Muscle layer of colon (tissue), 2 donors: ENCODE measurements around the gene EIF4G3.
A peak's percentile ranks its signal among the peaks of the same experiment; 100 is the strongest.
"Not testable (repeated sequence)": the region's sequence is repeated elsewhere in the genome, so short reads cannot be mapped to it uniquely, and the experiment has no call there.

Experiments
- H3K27ac ChIP-seq: one replicate; pipeline ENCODE4 v1.7.0; 2013; ENCODE audit warnings: low read depth, mild to moderate bottlenecking, low read length, moderate library complexity
- H3K27me3 ChIP-seq, 2 donors: one replicate each; pipeline ENCODE4 v1.7.0; 2013; ENCODE audit warnings: low read length in 2 of 2, mild to moderate bottlenecking in 2 of 2; ENCODE audit not compliant: insufficient read depth in 2 of 2, control insufficient read depth in 1 of 2
- H3K36me3 ChIP-seq: one replicate; pipeline ENCODE4 v1.7.0; 2013; ENCODE audit warnings: mild to moderate bottlenecking, low read length; ENCODE audit not compliant: insufficient read depth
- H3K4me1 ChIP-seq: one replicate; pipeline ENCODE4 v1.7.0; 2013; ENCODE audit warnings: mild to moderate bottlenecking, low read length; ENCODE audit not compliant: insufficient read depth
- H3K4me3 ChIP-seq, 2 donors: one replicate each; pipeline ENCODE4 v1.7.0; 2013; ENCODE audit warnings: low read length in 2 of 2, low read depth in 1 of 2, mild to moderate bottlenecking in 1 of 2, moderate library complexity in 1 of 2
- H3K9ac ChIP-seq: one replicate; pipeline ENCODE4 v1.7.0; 2013; ENCODE audit warnings: low read length
- H3K9me3 ChIP-seq: one replicate; pipeline ENCODE4 v1.7.0; 2013; ENCODE audit warnings: mild to moderate bottlenecking, low read length
- donor health status: abdominal sarcoma.
- donor health status: Adenocarcinoma of cecum.

EIF4G3 gene, protein sequence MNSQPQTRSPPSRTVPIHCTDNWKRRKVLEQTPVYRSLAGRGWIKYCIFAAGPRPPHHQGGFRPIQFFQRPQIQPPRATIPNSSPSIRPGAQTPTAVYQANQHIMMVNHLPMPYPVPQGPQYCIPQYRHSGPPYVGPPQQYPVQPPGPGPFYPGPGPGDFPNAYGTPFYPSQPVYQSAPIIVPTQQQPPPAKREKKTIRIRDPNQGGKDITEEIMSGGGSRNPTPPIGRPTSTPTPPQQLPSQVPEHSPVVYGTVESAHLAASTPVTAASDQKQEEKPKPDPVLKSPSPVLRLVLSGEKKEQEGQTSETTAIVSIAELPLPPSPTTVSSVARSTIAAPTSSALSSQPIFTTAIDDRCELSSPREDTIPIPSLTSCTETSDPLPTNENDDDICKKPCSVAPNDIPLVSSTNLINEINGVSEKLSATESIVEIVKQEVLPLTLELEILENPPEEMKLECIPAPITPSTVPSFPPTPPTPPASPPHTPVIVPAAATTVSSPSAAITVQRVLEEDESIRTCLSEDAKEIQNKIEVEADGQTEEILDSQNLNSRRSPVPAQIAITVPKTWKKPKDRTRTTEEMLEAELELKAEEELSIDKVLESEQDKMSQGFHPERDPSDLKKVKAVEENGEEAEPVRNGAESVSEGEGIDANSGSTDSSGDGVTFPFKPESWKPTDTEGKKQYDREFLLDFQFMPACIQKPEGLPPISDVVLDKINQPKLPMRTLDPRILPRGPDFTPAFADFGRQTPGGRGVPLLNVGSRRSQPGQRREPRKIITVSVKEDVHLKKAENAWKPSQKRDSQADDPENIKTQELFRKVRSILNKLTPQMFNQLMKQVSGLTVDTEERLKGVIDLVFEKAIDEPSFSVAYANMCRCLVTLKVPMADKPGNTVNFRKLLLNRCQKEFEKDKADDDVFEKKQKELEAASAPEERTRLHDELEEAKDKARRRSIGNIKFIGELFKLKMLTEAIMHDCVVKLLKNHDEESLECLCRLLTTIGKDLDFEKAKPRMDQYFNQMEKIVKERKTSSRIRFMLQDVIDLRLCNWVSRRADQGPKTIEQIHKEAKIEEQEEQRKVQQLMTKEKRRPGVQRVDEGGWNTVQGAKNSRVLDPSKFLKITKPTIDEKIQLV (N-terminal part only)

DNA sequence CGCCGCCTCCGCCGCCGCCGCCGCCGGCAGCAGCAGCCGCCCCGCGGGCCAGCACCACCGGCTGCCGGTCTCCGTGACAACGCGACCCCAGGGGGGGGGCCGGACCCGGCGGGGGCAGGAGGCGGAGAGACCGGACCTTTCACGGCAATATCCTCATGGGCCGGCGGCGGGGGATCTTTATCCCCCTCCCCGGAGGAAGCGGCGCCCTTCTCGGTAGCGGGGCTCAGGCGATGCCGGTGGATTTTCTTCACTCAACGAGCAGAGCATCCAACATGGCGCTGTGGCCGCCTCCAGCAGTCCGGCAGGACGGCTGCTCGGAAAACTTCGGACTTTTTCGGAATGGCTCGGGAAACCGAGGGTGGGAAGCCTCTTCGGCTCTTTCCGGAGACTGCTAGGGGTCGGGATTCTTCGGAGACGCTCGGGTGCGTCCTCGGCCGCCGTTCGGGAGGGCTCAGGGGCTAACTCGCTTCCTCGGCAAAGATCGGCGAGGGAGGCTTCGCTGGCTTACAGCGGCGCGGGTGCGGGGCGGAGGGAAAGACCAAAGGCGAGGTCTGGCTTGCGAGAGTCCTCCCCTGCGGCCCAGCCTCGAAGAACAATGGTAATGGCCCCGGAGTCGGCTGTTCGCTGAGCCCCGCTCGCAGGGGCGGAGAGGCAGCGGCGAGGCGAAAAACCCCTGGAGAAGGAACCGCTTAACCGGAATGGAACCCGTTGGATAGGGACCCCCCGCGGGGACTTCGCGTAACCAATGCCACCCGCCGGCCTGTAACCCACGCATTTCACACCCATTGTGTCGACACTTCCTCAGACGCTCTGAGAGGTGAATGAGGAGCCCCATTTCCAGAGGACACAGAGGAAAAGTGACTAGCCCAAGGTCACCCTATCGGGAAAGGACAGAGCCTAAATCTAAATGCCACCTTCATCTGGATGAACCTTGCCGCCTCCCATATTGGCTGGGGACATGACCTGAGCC lies at the start of gene EIF4G3:
Gene EIF4G3 (minus strand): TSS at position 312 of the 970 bp plus-strand sequence. CDS start 174,155 bp downstream, outside the sequence.
- Histone ChIP-seq H3K27ac (peak within 1 kb of the TSS; percentile 97), H3K4me1 (peaks cover 9% of the 10 kb centered on the region)

DNA sequence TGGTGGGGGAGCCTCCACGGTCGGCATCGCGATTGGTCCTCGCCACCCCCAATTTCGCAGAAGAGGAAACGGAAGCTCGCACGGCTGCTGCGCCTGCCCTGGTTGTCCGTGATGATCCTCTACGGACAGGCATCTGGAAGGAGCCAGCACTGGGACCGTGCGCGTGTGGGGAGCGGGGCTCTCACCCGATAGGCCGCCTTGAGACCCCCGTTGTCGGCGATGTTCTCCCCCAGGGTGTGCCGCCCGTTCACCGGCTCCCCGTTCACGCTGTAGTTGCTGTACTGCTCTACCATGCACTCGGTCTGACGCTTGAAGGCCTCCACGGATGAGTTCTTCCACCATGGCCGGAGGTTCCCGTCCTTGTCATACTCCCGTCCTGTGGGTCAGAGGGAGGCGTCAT lies 48.4 kb upstream of the EIF4G3 start:
- Histone ChIP-seq H3K9ac (no peak overlapping the region), H3K9me3 (no peaks in the 10 kb centered on the region), H3K4me1 (no peaks in the 10 kb centered on the region), H3K4me3 (no peak overlapping the region), H3K27me3 (no peaks in the 10 kb centered on the region), H3K27ac (no peak overlapping the region), H3K36me3 (peaks cover 58% of the 10 kb centered on the region)

More for the DNA sequence above, at the start of gene EIF4G3:
- Histone ChIP-seq H3K9me3 (no peaks in the 10 kb centered on the region), H3K36me3 (no peaks in the 10 kb centered on the region), H3K27me3 (no peaks in the 10 kb centered on the region), H3K4me3 (peak within 1 kb of the TSS; percentile 89 to 97), H3K9ac (peak within 1 kb of the TSS; percentile 51)

DNA sequence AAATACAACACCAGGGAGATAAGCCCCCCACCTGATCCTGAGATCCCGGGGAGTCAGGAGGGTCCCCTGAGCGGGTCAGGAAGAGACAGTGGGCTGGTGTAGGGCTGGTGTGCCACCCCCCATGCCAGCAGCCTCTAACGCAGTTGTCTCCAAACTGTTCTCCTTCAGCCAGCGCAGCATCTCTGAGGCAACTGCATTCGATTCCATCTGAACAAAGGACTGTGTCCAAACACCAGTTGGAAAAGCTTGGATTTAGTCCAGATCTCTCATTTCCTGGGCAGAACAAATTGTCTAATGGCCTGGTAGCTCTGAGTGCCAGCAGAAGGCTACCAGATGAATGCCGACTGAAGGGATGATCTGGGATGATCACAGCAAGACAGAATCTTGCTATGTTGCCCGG lies 44.1 kb upstream of the EIF4G3 start:
- H3K9ac ChIP-seq, result no peak overlapping the region
- no peaks in the 10 kb centered on the region for H3K9me3 ChIP-seq
- H3K27ac ChIP-seq, result no peak overlapping the region
- peaks cover 55% of the 10 kb centered on the region for H3K36me3 ChIP-seq
- no peaks in the 10 kb centered on the region for H3K27me3 ChIP-seq
- no peak overlapping the region for H3K4me3 ChIP-seq
- no peaks in the 10 kb centered on the region for H3K4me1 ChIP-seq

DNA sequence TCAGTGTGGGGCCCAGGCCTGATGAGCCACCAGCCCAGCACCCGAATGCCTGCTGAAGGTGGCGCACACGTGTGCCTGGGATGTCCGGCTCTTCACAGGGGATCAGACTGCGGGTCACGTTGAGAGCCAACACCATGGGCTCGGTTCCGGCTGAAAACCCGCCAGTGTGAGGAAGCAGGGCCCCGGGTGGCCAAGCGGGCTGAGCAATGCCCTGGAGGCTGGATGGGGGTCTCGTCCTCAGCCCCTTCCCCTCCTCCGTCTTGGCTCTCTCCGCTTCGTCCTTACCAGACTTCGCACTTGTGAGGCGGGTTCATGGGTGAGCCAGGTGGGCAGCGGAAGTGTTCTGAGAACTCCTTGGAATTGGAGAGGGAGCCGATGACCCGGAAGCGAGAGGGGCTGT lies 43.0 kb upstream of the EIF4G3 start:
- Histone ChIP-seq H3K27ac (no peak overlapping the region), H3K4me1 (no peaks in the 10 kb centered on the region), H3K36me3 (peaks cover 43% of the 10 kb centered on the region), H3K9me3 (no peaks in the 10 kb centered on the region), H3K27me3 (no peaks in the 10 kb centered on the region), H3K4me3 (no peak overlapping the region), H3K9ac (no peak overlapping the region)

DNA sequence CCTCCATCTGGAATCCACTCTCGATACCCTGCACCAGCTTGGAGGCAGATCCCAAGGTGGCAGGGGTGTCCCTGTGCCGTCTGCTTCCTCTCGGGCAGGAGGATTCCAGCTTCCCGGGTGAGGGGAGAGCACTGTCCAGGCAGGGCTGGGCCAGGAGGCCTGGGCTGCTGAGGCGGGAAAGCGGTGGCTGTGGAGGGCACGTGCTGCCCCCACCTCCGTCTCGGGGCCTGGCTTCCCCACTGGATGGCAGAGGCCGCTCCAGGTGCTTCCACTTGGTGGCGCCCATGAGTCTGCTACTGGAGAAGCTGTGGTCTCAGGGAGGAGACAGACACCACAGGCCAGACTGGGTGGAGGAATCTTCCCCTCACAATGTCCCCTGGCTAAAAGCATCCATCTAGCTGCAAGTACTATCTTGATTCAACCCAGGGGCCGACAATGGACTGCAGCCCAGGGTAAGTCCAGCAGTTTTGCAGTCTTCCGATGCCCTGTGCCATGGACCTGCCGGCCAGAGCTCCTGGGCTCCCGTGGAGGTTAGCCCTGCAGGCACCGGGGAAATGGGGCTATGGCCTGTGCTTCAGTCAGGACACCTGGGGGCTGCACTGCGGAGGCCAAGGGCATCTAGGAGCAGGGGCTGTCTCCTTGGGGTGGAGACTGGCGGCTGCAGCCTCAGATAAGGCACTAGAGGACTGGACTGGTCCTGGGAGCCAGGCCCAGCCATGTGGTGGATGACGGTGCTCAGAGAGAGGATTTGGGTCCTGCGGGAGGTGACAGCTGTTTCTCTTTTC lies 41.3 kb upstream of the EIF4G3 start:
- Histone ChIP-seq H3K27me3 (no peaks in the 10 kb centered on the region), H3K36me3 (peaks cover 35% of the 10 kb centered on the region), H3K27ac (no peak overlapping the region), H3K9ac (no peak overlapping the region), H3K4me3 (no peak overlapping the region), H3K4me1 (no peaks in the 10 kb centered on the region), H3K9me3 (no peaks in the 10 kb centered on the region)

DNA sequence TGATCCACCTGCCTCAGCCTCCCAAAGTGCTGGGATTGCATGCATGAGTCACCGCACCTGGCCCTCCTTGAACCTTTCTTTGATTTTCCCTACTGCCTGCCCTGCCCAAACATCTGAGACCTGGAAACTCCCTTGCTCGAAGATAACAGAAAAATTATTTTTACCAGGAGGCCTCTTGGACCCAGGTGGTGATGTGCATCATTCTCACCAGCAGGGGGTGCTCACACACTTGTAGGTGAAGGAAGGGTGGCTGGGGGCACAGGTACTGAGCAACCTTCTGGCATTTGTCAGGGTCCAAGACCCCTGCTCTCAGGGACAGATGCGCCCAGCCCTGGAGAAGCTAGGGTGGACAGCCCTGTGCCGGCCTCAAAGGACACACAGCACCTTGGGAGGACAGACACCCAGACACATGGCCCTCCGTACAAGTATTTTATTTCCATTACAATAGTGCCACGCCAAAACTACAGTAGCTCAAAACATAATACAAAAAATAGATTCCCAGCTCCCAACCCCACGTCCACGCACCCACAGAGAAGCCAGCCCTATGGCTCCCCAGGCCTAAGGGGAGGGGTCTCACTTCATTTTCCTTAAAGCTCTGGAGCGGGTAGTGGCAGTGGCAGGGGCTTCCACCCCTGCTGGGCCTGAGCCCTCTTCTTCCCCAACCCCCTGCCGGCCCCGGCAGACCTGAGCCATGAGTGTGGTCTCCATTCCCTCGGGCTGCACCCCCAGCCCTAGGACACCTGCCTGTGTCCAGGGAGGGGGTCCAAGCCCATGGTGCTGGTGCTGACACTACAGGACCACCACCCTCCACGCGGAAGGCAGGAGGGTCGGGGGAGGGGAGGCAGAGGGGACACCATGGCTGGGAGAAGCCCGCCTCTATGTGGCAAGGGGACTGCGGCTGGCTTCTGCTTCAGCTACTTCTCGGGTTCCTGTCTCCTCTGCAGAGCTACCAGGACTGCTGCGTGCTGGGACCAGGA lies 40.4 kb upstream of the EIF4G3 start:
- Histone ChIP-seq H3K4me3 (no peak overlapping the region), H3K4me1 (no peaks in the 10 kb centered on the region), H3K36me3 (peaks cover 32% of the 10 kb centered on the region), H3K9ac (no peak overlapping the region), H3K27me3 (no peaks in the 10 kb centered on the region), H3K9me3 (no peaks in the 10 kb centered on the region), H3K27ac (no peak overlapping the region)

DNA sequence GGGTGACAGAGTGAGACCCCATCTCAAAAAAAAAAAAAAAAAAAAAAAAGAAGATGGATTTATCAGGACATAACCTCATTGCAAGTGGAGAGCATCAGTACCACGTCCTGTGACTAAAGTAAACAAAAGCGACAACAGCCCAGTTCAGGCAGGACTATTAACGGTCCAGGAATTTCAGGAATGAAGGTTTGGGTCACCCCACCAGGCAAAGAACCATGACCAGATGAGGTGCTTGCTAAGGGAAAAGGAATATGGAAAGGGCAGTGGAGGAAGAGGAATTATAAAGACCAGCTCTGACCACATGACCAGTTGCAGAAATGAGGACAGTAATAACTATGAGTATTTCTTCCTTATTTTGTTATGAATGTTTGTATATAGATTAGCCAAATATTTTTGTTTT lies 35.4 kb upstream of the EIF4G3 start:
- Histone ChIP-seq H3K4me3 (no peak overlapping the region), H3K9me3 (no peaks in the 10 kb centered on the region), H3K36me3 (no peaks in the 10 kb centered on the region)

DNA sequence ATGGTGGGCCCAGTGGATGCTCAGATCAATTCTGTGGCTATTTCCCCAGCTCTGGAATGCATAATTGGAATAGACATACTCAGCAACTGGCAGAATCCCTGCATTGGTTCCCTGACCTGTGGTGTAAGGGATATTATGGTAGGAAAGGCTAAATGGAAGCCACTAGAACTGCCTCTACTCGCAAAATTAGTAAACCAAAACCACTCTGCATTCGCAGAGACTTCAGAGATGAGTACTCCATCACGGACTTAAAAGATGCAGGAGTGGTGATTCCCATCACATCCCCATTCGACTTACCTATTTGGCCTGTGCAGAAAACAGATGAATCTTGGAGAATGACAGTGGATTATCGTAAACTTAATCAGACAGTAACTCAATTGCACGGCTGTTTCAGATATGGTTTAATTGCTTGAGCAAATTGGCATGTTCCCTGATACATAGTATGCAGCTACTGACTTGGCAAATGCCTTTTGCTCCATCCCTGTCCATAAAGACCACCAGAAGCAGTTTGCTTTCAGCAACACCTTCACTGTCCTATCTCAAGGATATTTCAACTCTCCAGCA lies 31.5 kb upstream of the EIF4G3 start:
- H3K9me3 ChIP-seq, result not testable (repeated sequence)

More for the DNA sequence above, 35.4 kb upstream of the EIF4G3 start:
- H3K27me3 ChIP-seq, result no peaks in the 10 kb centered on the region
- H3K27ac ChIP-seq, result no peak overlapping the region
- H3K9ac ChIP-seq, result no peak overlapping the region
- H3K4me1 ChIP-seq, result no peaks in the 10 kb centered on the region

DNA sequence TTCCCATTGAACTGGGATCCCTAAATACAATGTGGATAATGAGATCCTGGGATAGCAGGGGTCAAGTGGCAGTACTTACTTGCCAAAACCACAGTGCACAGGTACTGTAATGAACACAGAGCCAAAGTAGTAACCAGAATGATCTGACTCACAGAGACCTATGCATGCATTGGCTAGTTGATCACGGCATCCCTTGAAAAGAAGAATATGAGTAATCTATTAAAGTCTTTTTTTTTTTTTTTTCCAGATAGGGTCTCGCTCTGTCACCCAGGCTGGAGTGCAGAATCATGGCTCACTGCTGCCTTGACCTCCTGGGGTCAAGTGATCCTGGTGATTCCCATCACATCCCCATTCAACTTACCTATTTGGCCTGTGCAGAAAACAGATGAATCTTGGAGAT lies 29.4 kb upstream of the EIF4G3 start:
- Histone ChIP-seq H3K27me3 (no peaks in the 10 kb centered on the region), H3K36me3 (no peaks in the 10 kb centered on the region), H3K27ac (no peak overlapping the region)

More for the DNA sequence above, 31.5 kb upstream of the EIF4G3 start:
- not testable (repeated sequence) for H3K36me3 ChIP-seq, H3K27ac ChIP-seq, H3K9ac ChIP-seq, H3K4me1 ChIP-seq, H3K4me3 ChIP-seq, H3K27me3 ChIP-seq

More for the DNA sequence above, 29.4 kb upstream of the EIF4G3 start:
- Histone ChIP-seq H3K4me1 (no peaks in the 10 kb centered on the region), H3K9ac (no peak overlapping the region), H3K4me3 (no peak overlapping the region), H3K9me3 (no peaks in the 10 kb centered on the region)
